HepG2 (cell line): ENCODE results near the gene RAB18. TPM values are rescaled to one million over a fixed set of nuclear protein-coding genes. Genes with fewer than 3 reads are reported as not detected.

Experiments
- ATAC-seq: fragments of 200-7000 bp; cut with Tn5 transposase; 3 replicates; pipeline ENCODE4 v1.9.1; 2020; ENCODE audit warnings: mild to moderate bottlenecking, moderate library complexity
- BruUV-seq: library from RNA; stranded (reverse); fragments of 400-500 nt; replicated peaks from 2 replicates; lab custom pipeline; 2021; lab: Mats Ljungman, UMichigan
- CTCF ChIA-PET: fragments of 300-600 bp; formaldehyde crosslinking; extraction: SDS; loops from one replicate; lab custom pipeline; 2021; ENCODE audit warnings: low total read pairs, inconsistent platforms, low intra/inter-chr PET ratio; lab: Yijun Ruan, JAX
- POLR2A ChIA-PET: fragments of 350-600 bp; sonication (Branson Sonifier 250); formaldehyde crosslinking; loops from one replicate; lab custom pipeline; 2020; ENCODE audit warnings: antibody characterized with exemption, inconsistent platforms; lab: Yijun Ruan, JAX
- DNase-seq: peaks from one replicate; pipeline ENCODE4 v3.0.0-alpha.2; 2015; ENCODE audit warnings: low spot score
- FAIRE-seq: peaks from 3 replicates; lab custom pipeline; 2011; peaks lifted over from hg19 to GRCh38; lab: Jason Lieb, UNC
- H2AFZ ChIP-seq: one replicate; pipeline ENCODE4 v1.6.1; 2011; ENCODE audit warnings: low read length, inconsistent platforms
- H3K27ac ChIP-seq: fragments of 300-600 bp; 3 replicates; pipeline ENCODE4 v1.8.0; 2011; ENCODE audit warnings: mixed run types, mild to moderate bottlenecking, mixed read lengths, low read length, inconsistent platforms; ENCODE audit not compliant: insufficient read depth; ENCODE audit errors: extremely low read length
- H3K27me3 ChIP-seq, 2 experiments: fragments of 200-600 bp in 1 of 2; 2 replicates in 1 of 2; 3 replicates in 1 of 2; pipeline versions ENCODE4 v1.6.0 to v1.8.0; 2011; ENCODE audit warnings: low read length in 2 of 2, mild to moderate bottlenecking in 2 of 2, moderate library complexity in 2 of 2, inconsistent platforms in 1 of 2; ENCODE audit not compliant: insufficient read depth in 2 of 2, control insufficient read depth in 1 of 2
- H3K36me3 ChIP-seq, 2 experiments: fragments of 200-600 bp in 1 of 2; replicated peaks in 1 of 2; 2 replicates in 1 of 2; 3 replicates in 1 of 2; pipeline versions ENCODE4 v1.5.1 to v1.8.0; 2011; ENCODE audit warnings: low read length in 2 of 2, inconsistent platforms in 1 of 2; ENCODE audit not compliant: insufficient read depth in 2 of 2, control insufficient read depth in 1 of 2
- H3K4me1 ChIP-seq: 2 replicates; pipeline ENCODE4 v1.5.1; 2012; ENCODE audit warnings: low read length, inconsistent platforms; ENCODE audit not compliant: insufficient read depth
- H3K4me2 ChIP-seq: 2 replicates; pipeline ENCODE4 v1.6.0; 2011; ENCODE audit warnings: low read depth, low read length, inconsistent platforms
- H3K4me3 ChIP-seq, 3 experiments: fragments of 200-600 bp in 1 of 3; sonication (generic), shearing (Covaris generic) in 1 of 3; replicated peaks in 1 of 3; 2 replicates each; pipeline ENCODE4 v1.5.1; 2011 to 2016; ENCODE audit warnings: low read length in 3 of 3, inconsistent platforms in 2 of 3, low read depth in 2 of 3, mild to moderate bottlenecking in 2 of 3, control low read depth in 1 of 3, mixed read lengths in 1 of 3; ENCODE audit not compliant: insufficient read depth in 1 of 3
- H3K79me2 ChIP-seq: one replicate; pipeline ENCODE4 v1.6.1; 2011; ENCODE audit warnings: low read length, inconsistent platforms; ENCODE audit not compliant: insufficient read depth
- H3K9ac ChIP-seq: 2 replicates; pipeline ENCODE4 v1.6.0; 2011; ENCODE audit warnings: mild to moderate bottlenecking, low read depth, low read length, inconsistent platforms; ENCODE audit not compliant: insufficient read depth
- H3K9me3 ChIP-seq: 2 replicates; pipeline ENCODE4 v1.5.1; 2012; ENCODE audit warnings: mild to moderate bottlenecking, low read length
- H4K20me1 ChIP-seq: 2 replicates; pipeline ENCODE4 v1.6.0; 2011; ENCODE audit warnings: inconsistent platforms, mild to moderate bottlenecking, low read length, moderate library complexity; ENCODE audit not compliant: insufficient read depth
- ZBTB40 ChIP-seq, 2 experiments: fragments of 450-650 bp in 1 of 2; sonication (generic) in 1 of 2; formaldehyde crosslinking in 1 of 2; IDR thresholded peaks; 2 replicates each; pipeline versions ENCODE4 v1.6.1 to v1.8.0; 2016 to 2022; ENCODE audit warnings: antibody characterized with exemption in 1 of 2, mild to moderate bottlenecking in 1 of 2, missing genetic modification reagents in 1 of 2
- WGBS: methylation state at CpG from one replicate; pipeline ENCODE4 v1.1.6; 2017; ENCODE audit warnings: low lambda C conversion rate; 5-methylcytosine and 5-hydroxymethylcytosine counted together
- in situ Hi-C: cut with HindIII; loops from 2 replicates; pipeline ENCODE4 v1.10.0; 2017; ENCODE audit warnings: low pct_unique_long_range_greater_than_20kb; ENCODE audit not compliant: extremely low pct_ligation_motif_present
- intact Hi-C: fragments of 100-400 bp; cut with micrococcal nuclease; formaldehyde crosslinking; loops from one replicate; pipeline ENCODE4 v1.10.0; 2022; ENCODE audit not compliant: unreplicated experiment
- polyA plus RNA-seq, 8 experiments: library from polyadenylated mRNA; depleted of rRNA in 3 of 8; stranded (reverse) in 7 of 8; unstranded in 1 of 8; fragments of >200 nt; fragmentation: Illumina TruSeq in 4 of 8; extraction: Trizol in 4 of 8; gene quantifications; 2 replicates each; pipeline versions ENCODE4 v1.2.1 to v1.2.3, GENCODE V29; 2011 to 2016; ENCODE audit warnings: low read depth in 4 of 8, missing spikeins in 1 of 8, mixed read lengths in 1 of 8; ENCODE audit not compliant: insufficient read depth in 1 of 8
- total RNA-seq, 5 experiments: library from RNA; depleted of rRNA; stranded (reverse); fragments of >200 nt; fragmentation: Illumina TruSeq; extraction: Trizol; gene quantifications; 2 replicates each; pipeline ENCODE4 v1.2.3, GENCODE V29; 2016; ENCODE audit warnings: low read depth in 1 of 5
- TF ChIP-seq, protein P1 (sequence below): sonication (generic); formaldehyde crosslinking; IDR thresholded peaks from 2 replicates; pipeline ENCODE4 v1.4.0; 2020; ENCODE audit warnings: missing genetic modification reagents

RAB18 gene
- total and polyA plus RNA-seq, 2 of the 13 experiments (the other 11 are each of a cell fraction or from before 2014, with no cell fraction given): 22.3 to 69.1 TPM

- Histone ChIP-seq H3K4me2 (no peak overlapping the region), H3K79me2 (peaks cover 6% of the 10 kb centered on the region), H3K4me1 (peaks cover 19% of the 10 kb centered on the region), H2AFZ (no peak overlapping the region), H3K9ac (no peak overlapping the region), H3K27ac (no peak overlapping the region), H3K4me3 (no peak overlapping the region), H3K36me3 (peaks cover 6 to 22% of the 10 kb centered on the region in 2 experiments; a peak in 3 of 5 replicates), H3K27me3 (no peaks in the 10 kb centered on the region), H4K20me1 (no peaks in the 10 kb centered on the region), H3K9me3 (no peaks in the 10 kb centered on the region)
- TF ChIP-seq, protein P1, sequence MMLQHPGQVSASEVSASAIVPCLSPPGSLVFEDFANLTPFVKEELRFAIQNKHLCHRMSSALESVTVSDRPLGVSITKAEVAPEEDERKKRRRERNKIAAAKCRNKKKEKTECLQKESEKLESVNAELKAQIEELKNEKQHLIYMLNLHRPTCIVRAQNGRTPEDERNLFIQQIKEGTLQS (CRISPR knock-in tag): no peak
- TF ChIP-seq ZBTB40 (IDR thresholded peaks at IDR 0.05) (peak; percentile 38; the same call in 1 of the 2 replicates), ZBTB40 (CRISPR knock-in tag; IDR thresholded peaks at IDR 0.05) (peak; percentile 49; the same call in 1 of the 2 replicates)
- in situ Hi-C loops (no loop called here), intact Hi-C loops (no loop called here)
- DNase-seq: no peak
- no peak for ATAC-seq
- no peak for FAIRE-seq
- POLR2A ChIA-PET: no interaction called here
- CTCF ChIA-PET: no interaction called here
- no TSS peak for BruUV-seq
- WGBS: 99% methylated on average over 3 of the region's 3 CpGs
Measured at GRCh38 chr10:27531336-27531847, 27.3 kb downstream of the RAB18 start.
